ENCODE measurements around the gene SKP1. TPM values are rescaled to one million over a fixed set of nuclear protein-coding genes. Genes with fewer than 3 reads are reported as not detected.

The SKP1 gene
- total and polyA plus RNA-seq, 10 of the 15 experiments (the other 5 are each of a cell fraction or from before 2014, with no cell fraction given), result 100 to 1,686 (median 519) TPM

GRCh38 chr5:134101686-134102439 is 74.9 kb downstream of the SKP1 start (continued):
- TF ChIP-seq RAD51 (IDR thresholded peaks at IDR 0.05) (no peak), CEBPZ (IDR thresholded peaks at IDR 0.05; ENCODE audit: low read depth, low read length) (no peak), NFXL1 (IDR thresholded peaks at IDR 0.05; ENCODE audit: borderline replicate concordance) (no peak), CHD4 (IDR thresholded peaks at IDR 0.05) (no peak), CBX5 (IDR thresholded peaks at IDR 0.05; ENCODE audit: low read depth) (no peak), USF2 (IDR thresholded peaks at IDR 0.05; ENCODE audit: borderline replicate concordance, low read depth, low read length) (no peak), IKZF2 (IDR thresholded peaks at IDR 0.05) (peak in 1 of 2 experiments; percentile 8; a peak in 2 of 4 replicates), POLR2A (IDR thresholded peaks at IDR 0.05; ENCODE audit: low read depth, low read length) (peak; percentile 55), ASH2L (IDR thresholded peaks at IDR 0.05; ENCODE audit: borderline replicate concordance, low read depth) (no peak), E2F4 (IDR thresholded peaks at IDR 0.05; ENCODE audit: low read depth, low read length) (no peak), NKRF (conservative IDR thresholded peaks at IDR 0.05) (no peak), NR2F1 (conservative IDR thresholded peaks at IDR 0.05) (peak; percentile 72), HSF1 (IDR thresholded peaks at IDR 0.05; ENCODE audit: low read depth, low read length) (no peak), RFX5 (IDR thresholded peaks at IDR 0.05; ENCODE audit: low read depth, low read length) (no peak), ZNF217 (IDR thresholded peaks at IDR 0.05) (no peak), WRNIP1 (IDR thresholded peaks at IDR 0.05; ENCODE audit: borderline replicate concordance, low read depth, low read length) (no peak), TAF1 (IDR thresholded peaks at IDR 0.05; ENCODE audit: borderline replicate concordance, low read depth, low read length) (no peak; the same call in 1 of the 2 replicates), RELB (IDR thresholded peaks at IDR 0.05; ENCODE audit: low read depth) (no peak)

Measured in GM12878 (cell line).